COR-L47 (cell line): ENCODE measurements around the gene CAPZB.
"Not testable (repeated sequence)": the region's sequence is repeated elsewhere in the genome, so short reads cannot be mapped to it uniquely, and the experiment has no call there.

Source experiments
- DNase-seq: peaks from one replicate; lab custom pipeline; 2025; lab: John Stamatoyannopoulos, UW

The CAPZB gene

DNA sequence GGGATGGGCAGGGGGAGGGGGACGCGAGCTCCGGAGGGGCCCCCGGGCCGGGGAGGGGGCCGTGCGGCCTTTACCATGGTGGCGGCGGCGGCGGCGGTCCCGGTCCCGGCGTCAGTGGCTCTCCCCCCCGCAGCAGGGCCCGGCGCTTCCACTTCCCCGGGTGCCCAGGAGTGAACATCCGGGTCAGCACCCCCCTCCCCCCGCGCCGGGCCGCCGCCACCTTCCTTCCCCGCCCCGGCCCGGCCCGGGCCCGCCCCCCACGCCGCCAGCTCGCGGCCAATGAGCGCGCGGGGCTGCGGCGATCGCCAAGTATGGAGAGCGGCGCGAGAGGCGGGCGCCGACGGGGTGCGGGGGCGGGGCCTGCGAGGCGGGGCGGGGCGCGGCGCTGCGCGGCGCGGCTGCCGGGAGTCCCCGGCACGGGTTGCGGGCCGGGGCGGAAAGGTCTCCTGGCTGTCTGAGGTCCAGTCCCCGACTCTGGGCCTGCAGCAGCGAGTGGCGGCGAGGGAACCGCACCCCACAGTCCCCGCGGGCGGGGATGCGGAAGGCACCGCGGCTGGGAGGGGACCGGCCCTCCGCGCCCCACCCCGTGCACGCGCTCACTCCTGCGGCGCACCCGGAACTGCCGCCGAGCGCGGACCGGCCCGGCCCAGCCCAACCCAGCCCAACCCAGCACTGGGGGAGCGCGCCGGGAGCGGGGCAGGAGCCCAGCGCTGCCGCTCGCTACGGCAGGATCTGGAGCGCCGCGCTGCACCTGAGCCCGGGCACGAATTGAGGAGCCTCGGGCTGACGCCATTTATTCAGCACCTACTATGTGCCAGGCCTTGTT lies at the start of gene CAPZB:
TSS of gene CAPZB (minus strand) at position 178 of the 826 bp plus-strand sequence. CDS start at position 77, 101 bp downstream.
- peak; percentile 86 for DNase-seq

DNA sequence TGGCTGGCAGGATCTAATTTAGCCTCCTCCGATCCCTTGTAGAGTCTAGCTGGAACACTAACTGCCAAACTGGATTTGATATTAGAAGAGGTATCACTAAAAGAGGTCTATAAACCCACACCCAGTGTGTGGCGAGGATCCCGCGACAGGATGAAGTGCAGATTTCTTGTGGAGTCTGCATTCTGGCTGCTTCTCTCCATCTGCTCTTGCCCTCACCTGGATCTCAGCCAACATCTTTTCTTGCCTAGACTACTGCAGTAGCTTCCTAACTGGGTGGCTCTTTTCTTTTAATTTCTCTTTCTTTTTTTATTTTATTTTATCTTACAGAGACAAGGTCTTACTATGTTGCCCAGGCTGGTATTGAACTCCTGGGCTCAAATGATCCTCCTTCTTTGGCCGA lies 48.9 kb upstream of the CAPZB start:
- DNase-seq = no peak

DNA sequence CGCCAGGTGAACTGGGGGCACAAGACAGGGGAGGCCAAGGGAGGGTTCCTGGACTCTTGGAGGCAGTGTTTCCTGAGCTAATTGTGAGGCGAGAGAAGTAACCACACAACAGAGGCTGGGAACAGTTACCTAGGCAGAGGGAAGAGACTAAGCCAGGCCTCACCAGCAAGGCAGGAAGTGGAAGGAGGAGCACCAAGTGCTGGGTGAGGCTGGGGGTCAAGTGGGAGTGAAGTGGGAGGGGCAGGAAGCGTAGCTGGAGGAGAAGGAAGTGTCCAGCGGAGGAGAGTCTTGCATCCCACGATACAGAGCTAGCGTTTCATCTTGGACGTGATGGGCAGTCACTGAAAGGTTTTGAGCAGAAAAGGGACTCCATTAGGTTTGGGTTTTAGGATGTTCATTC lies 48.3 kb upstream of the CAPZB start:
- DNase-seq = no peak

DNA sequence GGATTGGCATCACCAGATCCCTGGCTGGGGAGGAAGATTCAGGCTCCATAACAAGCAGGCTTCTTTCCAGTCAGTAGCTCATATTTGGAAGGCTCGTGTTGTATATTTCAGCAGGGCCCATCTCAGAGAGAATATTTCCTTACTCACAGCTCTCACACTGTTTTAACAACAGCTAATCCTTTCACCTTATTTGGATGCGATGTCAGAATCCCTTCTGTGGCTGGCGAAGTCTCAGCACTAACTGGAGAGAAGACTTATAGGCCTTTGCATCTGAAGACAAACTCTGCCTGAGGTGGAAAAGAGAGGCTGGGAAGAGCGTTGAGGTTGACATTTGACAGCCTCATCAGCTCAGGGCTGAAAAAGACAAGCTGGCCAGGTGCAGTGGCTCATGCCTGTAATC lies 47.2 kb upstream of the CAPZB start:
- no peak for DNase-seq

DNA sequence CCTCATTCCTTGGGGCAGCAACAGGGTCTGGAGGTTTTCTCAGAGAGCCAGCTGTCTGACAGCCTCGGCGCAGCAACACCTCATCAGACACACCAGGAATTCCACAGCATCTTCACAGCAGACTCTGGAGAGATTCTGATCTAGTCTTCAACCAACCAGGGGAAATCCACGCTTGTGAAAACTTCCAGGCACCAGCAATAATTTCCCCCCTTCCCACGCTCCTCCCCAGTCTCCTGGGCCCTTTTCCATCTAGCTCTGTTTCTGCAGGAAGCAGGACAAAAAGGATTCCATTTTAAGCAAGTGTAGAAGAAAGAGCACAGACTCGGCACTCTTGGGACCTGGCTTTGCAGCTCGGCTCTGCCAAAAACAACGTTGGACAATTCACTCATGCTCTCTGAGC lies 44.3 kb upstream of the CAPZB start:
- DNase-seq = no peak

DNA sequence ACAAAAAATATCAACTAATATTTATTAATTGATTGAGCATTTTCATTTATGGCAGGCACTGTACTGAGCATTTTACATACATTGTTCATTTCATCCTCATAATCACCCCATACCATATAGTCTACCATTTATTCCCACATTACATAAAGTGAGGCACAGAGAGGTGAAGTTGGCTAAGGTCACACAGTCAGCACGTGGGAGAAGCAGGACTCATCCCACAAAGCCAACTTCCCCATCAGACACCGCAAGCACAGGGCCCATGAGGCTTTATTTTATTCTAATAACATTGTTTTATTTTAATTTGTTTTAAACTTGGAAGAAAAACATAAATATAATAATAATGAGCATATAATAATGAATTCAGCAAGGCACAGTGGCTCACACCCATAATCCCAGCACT lies 43.1 kb upstream of the CAPZB start:
- DNase-seq = no peak

DNA sequence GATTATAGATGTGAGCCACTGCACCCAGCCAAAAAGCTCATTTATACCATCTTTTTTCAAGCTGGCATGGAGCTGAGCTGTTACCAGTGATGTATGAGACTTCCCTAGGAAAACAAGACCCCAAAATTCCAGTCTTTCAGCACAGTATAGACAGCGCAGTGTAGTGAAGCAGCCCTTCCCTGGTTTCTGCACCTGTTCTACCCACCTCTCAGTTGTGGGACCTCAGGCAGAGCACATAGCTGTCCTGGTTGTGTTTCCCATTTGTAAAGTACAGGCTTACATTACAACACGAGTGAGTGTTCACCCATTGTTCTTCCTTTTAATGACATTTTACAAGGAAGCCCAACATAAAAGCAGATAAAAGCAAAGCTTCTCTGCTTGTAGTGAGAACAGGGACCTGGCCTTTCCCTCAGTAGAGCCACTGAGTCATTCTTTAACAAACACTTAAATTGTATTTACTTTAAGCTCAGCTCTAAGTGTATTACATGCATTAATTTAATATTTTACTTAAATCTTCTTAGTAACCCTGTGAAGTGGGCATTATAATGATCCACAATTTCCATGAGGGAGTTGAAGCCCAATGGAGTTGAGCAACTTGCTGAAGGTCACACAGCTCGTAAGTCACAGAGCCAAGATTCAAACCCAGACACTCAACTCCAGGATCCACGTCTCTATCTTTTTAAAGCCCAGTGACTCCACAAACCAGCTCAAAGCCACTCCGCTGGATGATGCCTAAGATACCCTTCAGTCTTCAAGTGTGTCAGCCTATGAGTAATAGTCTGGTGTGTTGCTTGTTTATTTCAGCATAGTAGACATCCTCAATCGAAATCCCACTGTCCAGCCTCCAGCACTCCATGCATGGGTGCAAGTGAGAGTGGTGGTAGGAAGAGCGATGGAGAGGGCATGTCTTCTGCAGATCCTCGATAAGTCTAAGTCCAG lies 40.5 kb upstream of the CAPZB start:
- DNase-seq = no peak

DNA sequence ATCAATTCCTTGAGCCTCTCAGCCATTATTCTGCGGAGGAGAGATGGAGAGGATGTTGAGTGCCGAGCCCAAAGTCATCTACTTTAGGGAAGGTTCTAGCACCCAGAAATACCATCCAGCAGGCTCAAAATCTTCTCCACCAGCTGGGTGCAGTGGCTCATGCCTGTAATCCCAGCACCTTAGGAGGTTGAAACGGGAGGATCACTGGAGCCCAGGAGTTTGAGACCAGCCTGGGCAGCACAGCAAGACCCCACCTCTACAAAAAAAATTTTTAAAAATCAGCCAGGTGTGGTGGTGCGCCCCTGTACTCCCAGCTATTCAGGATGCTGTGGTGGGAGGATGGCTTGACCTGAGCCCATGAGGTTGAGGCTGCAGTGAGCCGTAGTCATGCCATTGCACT lies 39.5 kb upstream of the CAPZB start:
- no peak for DNase-seq

DNA sequence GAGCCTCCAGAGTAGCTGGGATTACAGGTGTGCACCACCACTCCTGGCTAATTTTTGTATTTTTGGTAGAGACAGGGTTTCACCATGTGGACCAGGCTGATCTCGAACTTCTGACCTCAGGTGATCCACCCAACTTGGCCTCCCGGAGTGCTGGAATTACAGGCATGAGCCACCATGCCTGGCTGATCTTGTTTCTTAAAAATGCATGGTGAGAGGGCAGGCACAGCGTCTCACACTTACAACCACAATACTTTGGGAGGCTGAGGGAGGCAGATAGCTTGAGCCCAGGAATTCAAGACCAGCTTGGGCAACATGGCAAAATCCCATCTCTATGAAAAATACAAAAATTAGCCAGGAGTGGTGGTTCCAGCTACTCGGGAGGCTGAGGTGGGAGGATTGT lies 37.2 kb upstream of the CAPZB start:
- not testable (repeated sequence) for DNase-seq

DNA sequence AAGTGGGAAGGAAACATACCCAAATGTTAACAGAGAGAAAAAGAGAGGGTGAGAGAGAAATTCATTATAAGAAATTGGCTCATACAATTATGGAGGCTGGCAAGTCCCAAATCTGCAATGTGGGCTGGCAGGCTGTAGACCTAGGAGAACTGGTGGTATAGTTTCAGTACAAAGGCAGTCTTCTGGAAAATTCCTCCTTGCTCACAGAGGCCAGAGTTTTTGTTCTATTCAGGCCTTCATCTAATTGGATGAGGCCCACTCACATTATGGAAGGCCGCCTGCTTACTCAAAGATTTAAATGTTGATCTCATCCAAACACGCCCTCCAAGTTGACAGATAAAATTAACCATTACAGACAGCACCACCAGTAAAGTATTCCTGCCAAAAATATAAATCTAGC lies 36.1 kb upstream of the CAPZB start:
- no peak for DNase-seq

DNA sequence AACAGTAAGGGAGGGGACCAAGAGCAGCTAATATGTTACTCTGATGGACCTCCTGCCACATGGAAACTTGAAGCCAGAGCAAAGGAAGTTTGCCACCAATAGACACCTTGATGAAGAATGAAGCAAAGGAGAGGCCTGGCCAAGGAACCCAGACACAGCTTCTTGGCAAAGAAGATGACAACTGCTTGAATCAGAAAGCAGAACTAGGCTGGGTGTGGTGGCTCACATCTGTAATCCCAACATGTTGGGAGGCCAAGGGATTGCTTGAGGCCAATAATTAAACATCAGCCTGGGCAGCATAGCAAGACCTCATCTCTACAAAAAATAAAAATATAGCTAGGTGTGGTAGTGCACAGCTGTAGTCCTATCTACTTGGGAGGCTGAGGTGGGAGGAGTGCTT lies 31.7 kb upstream of the CAPZB start:
- no peak for DNase-seq

DNA sequence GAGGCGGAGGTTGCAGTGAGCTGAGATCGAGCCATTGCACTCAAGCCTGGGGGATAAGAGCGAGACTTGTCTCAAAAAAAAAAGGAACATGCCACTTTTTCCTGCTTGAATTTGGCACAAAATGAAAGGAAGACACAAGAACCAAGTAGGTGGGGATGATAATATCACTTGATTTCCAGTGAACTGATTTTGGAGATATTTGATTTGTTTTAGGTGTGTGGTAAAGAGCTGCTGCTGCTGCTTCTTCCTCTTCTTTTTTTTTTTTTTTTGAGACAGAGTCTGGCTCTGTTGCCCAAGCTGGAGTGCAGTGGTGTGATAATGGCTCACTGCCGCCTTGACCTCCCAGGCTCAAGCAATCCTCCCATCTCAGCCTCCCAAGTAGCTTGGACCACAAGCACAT lies 29.9 kb upstream of the CAPZB start:
- no peak for DNase-seq

DNA sequence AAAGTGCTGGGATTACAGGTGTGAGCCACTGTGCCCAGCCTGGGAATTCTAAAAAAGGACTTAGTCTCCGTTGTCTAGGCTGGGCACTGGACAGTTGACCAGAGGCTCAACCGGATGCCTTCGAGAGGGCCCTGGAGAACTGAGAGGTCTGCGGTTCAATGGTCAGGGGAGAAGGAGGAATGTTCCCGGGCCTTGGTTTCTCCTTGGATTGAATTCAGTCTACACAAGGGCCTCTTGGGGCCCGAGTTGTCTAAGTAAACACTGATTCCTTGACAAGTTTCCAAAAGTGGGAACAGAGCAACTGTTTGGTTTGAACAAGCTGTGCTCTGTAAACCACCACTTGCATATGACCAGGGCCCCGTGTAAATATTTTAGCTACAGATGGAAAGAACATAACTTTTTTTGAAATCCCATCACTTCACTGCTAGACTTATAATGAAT lies 29.1 kb upstream of the CAPZB start:
- no peak for DNase-seq

DNA sequence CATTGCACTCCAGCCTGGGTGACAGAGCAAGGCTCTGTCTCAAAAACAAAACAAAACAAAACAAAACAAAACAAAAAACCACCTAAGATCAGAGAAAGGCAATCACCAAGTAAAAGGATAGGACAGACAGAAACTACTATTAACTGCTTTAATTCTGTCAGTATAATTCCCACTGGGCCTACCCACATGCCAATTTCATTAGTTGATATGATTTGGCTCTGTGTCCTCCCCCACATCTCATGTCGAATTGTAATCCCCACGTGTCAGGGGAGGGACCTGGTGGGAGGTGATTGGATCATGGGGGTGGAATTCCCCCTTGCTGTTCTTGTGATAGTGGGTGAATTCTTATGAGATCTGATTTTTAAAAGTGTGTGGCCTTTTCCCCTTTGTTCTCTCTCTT lies 27.2 kb upstream of the CAPZB start:
- DNase-seq = no peak

DNA sequence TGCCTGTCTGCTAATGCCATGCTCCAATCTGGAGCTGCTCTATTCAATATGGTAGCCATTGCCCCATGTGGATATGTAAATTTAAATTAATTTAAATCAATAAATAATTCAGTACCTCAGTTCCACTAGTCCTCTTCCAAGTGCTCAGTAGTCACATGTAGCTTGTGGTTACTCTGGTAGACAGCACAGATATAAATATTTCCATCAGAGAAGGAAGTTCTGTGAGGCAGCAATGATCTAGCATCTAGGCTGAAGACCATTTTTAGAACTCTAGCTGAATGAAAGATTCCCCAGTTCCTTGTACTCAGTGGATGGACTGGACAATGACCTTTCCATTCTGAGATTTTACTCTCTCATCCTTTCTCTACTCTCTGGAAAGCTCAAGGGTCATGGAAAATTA lies 25.8 kb upstream of the CAPZB start:
- DNase-seq = no peak

DNA sequence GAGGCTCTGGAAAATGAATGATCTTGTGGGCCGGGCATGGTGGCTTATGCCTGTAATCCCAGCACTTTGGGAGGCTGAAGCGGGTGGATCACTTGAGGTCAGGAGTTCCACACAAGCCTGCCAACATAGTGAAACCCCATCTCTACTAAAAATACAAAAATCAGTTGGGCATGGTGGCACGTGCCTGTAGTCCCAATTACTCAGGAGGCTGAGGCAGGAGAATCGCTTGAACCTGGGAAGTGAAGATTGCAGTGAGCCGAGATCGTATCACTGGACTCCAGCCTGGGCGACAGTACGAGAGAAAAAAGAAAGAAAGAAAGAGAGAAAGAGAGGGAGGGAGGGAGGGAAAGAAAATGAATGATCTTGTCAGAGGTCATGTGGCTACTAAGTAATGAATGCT lies 24.3 kb upstream of the CAPZB start:
- DNase-seq = not testable (repeated sequence)

DNA sequence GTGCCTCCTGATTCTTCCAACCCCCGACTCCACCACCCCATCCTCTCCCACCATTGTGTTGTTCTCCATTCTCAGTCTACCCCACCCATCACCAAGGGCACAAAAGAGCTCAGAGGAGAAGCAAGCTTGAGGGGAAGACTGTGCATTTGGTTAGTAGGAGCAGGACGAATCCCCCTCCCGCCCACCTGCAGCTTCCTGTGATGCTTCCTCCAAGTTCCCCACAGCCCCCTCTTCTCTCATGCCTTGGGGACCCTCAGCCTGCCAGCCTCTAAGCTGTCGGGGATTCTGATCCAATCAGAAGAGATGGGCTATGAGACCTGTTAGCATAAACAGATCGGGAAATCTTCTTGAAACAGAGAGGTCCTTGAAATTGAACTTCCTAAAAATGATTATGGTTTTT lies 22.2 kb upstream of the CAPZB start:
- DNase-seq = no peak

DNA sequence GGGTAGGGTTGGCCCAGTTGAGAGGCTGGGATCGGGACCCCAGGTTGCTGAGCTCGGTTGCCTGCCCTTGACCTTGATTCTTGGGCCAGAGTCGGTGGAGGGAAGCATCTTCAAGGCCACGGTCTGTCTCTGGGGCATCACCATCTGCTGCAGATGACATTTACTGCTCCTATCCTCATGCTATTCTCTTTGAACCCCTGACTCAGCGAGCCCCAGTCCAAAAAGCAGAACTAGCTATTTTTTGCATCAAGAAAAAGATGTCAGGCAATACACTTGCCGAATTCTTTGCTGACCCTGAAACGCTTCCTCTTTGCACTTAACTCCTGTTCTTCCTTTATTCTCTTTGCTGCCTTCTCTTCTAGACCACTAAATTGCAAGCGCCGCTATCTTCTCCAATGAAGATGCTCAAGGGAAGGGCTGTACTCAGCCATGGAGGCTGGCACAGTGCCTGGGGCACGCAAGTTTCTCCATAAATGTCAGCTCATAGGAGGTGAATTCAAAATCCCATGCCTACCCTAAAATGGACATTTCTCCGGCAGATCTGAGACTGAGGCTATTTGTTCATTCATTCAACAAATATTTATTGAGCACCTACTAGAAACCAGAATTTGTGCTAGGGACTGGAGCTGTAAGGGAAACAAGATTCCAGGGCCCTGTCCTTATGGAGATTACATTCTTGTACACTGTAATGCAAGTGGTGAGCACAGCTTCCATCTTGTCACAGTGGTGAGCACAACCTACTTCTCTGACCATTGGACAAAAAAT lies 20.5 kb upstream of the CAPZB start:
- DNase-seq = no peak

DNA sequence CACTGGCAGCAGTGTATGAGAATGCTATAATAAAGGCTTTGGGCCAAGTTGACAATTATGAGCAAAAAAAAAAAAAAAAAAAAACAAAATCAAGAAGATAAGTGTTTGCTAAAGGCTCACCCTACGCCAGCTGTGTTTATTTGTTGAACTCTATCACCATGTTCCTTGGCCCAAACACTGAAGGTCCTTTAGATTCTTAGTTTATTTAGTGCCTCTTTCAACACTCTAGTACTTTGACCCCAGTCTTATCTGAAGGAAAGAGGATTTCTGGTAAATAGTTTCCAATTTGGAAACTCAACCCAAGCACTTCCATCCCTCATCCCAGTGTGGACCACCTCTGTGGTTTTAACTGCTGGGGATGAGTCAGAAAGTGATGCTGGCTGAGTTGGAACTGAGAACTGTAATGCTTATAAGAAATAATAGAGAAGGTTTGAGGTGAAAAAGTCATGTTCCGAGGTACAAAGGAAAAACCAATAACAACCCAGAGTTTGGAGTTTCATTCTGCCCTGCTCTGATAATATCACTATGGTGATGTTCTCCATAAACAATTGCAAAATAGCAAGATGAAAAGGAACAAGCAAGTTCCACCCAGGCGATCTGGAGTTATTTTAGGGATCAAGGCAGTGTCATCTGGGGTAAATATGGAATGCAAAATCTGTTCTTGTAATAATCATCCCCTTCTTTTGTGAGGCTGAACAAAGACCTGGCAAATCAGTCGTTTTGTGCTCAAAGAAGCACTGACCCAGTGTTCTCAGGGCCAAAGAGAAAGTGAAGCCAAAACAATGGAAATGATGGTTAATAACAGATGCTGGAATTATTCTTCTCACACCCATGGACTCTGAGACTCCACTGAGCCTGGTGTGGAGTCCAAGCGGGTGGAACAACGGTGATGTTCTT lies 19.7 kb upstream of the CAPZB start:
- no peak for DNase-seq

DNA sequence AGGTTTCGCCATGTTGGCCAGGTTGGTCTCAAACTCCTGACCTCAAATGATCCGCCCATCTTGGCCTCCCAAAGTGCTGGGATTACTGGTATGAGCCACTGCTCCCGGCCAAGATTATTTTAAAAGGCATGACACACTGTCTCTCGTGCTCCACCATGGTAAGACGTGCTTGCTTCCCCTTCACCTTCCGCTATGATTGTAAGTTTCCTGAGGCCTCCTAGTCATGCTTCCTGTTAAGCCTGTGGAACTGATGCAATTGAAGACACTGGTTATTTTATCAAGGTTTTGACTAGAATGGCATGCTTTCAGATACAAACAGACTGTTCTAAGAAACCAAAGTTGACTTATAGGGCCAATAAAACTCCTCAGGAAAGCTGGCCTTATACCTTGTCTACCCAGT lies 16.9 kb upstream of the CAPZB start:
- not testable (repeated sequence) for DNase-seq

DNA sequence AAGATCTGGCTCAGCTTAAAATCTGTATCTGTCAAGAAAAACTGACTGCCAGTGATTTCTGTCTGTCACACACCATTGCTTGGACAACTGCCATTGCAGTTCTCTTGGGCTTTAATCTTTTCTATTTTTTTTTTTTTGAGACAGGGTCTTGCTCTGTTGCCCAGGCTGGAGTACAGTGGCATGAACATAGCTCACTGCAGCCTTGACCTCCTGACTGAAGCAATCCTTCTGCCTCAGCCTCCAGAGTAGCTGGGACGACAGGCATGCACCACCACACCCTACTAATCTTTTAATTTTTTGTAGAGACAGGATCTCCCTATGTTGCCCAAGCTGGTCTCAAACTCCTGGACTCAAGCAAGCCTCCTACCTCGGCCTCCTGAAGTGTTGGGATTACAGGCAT lies 14.5 kb upstream of the CAPZB start:
- DNase-seq = not testable (repeated sequence)
